ENCODE results near the gene MKRN2.
"Not testable (repeated sequence)": the region's sequence is repeated elsewhere in the genome, so short reads cannot be mapped to it uniquely, and the experiment has no call there.

MKRN2 gene

GRCh38 chr3:12627370-12627769 lies 70.5 kb downstream of the MKRN2 start:
- DNase-seq (ENCODE audit: low read depth in 2 of 2, low spot score in 1 of 2) = no peak

GRCh38 chr3:12628813-12629212 lies 71.9 kb downstream of the MKRN2 start:
- DNase-seq (ENCODE audit: low read depth in 2 of 2, low spot score in 1 of 2) = no peak

GRCh38 chr3:12629560-12629959 lies 72.7 kb downstream of the MKRN2 start:
- no peak for DNase-seq (ENCODE audit: low read depth in 2 of 2, low spot score in 1 of 2)

- DNase-seq (ENCODE audit: low read depth in 2 of 2, low spot score in 1 of 2) = no peak
Measured at GRCh38 chr3:12630292-12630691, 73.4 kb downstream of the MKRN2 start.

GRCh38 chr3:12630843-12631242 lies 74.0 kb downstream of the MKRN2 start:
- not testable (repeated sequence) for DNase-seq (ENCODE audit: low read depth in 2 of 2, low spot score in 1 of 2)

- no peak for DNase-seq (ENCODE audit: low read depth in 2 of 2, low spot score in 1 of 2)
Measured at GRCh38 chr3:12632523-12632922, 75.6 kb downstream of the MKRN2 start.

GRCh38 chr3:12633108-12633507 lies 76.2 kb downstream of the MKRN2 start:
- DNase-seq (ENCODE audit: low read depth in 2 of 2, low spot score in 1 of 2) = no peak

All from stimulated activated CD8-positive, alpha-beta memory T cell treated with anti-CD3 and anti-CD28 coated beads, Interleukin-4, amount 100 ng/mL, for 1 hour (primary cell).